ENCODE data around the gene PHYH.
"Not testable (repeated sequence)": the region's sequence is repeated elsewhere in the genome, so short reads cannot be mapped to it uniquely, and the experiment has no call there.

Gene PHYH

DNA sequence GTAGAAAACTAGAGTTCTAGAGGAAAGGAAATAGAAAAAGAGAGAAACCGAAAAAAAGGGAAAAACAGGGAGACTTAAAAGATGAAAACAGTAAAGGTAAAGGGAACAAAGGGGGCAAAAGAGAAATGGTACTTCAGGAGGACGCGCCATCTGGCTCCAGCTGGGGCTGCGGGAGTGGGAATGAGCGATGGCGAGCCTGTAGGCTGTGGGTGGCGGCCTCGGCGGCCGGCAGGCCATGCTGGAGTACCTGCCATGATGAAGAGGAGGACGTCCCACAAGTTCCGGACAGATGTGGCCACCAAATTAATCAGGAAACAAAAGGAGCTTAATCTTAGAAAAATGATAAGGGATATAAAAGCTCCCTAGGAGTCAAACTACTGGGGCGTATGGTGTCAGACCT lies 21.7 kb upstream of the PHYH start:
- DNase-seq (ENCODE audit: low read depth, low spot score), result no peak

DNA sequence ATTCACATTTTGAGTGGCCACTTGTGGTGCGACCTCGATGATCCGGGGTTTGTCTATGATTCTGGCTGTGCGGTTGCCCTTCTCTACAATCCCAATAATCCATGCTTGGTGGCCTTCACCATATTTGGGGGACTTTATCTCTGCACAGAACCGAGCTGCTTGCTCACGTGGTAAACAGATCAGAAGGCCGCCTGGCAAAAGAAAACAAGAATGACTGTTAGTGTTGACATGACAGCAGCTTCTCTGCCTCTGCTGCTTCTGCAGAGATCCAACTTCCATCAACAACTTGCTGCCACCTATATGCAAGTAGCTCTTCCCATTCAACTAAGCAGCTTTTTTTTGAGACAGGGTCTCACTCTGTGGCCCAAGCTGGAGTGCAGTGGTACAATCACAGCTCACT lies 19.3 kb upstream of the PHYH start:
- DNase-seq (ENCODE audit: low read depth, low spot score), result no peak

DNA sequence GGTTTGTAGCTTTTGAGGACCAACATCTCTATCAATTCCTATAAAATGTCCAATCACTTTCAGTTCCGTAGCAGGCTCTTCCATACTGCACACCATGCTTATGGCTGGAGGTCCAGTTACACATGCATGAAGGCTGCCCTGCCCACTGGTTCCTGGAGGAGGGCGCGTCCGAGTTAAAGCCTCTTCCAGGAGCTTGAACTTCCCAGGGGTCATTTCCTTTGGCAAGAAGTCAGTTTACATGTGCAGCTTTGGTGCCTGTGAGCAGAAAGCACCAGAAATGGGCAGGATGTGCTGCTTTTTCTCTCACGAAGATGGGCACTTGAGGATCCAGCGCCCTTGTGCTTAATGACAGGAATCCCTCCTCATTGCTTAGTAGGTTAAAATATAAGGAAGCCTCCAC lies 17.6 kb upstream of the PHYH start:
- DNase-seq (ENCODE audit: low read depth, low spot score), result no peak

DNA sequence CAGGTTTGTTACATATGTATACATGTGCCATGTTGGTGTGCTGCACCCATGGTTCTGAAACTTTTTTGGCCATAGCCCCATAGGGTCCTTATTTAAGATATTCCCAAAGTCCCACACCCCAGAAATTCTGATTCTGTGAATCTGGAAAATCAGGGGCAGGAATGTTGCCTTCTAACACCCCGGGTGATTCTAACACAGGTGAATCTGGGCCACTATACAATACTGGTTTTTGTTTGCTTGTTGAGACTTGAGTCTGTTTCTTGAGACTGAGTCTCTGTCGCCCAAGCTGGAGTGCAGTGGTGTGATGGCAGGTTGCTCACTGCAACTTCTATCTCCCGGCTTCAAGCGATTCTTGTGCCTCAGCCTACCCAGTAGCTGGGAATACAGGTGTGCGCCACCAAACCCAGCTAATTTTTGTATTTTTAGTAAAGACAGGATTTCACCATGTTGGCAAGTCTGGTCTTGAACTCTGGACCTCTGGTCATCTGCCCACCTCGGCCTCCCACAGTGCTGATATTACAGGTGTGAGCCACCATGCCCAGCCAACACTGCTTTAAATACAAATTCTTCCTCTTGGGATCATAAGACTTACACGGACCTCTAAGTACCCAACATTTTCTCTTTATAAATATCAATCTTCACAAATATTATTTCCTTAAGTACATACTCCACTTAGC lies 16.9 kb upstream of the PHYH start:
- DNase-seq (ENCODE audit: low read depth, low spot score), result no peak

DNA sequence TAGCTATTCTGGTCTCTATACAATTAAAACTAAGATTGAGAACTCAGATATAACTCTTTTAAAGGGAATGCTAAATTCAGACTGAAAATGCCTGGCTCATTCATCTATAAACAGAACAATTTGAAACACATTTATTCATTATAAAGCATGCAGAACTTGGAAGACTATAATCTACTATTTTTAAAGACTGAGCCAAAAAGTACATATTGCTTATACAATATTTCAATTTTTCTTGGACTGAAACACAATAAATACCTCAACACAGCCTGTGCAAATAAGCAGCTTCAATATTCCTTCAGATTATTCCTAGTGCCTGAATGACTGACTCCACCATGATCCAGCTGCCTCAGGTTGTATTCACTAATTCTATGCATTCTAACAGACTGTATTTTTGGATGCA lies 15.5 kb upstream of the PHYH start:
- DNase-seq (ENCODE audit: low read depth, low spot score), result no peak

DNA sequence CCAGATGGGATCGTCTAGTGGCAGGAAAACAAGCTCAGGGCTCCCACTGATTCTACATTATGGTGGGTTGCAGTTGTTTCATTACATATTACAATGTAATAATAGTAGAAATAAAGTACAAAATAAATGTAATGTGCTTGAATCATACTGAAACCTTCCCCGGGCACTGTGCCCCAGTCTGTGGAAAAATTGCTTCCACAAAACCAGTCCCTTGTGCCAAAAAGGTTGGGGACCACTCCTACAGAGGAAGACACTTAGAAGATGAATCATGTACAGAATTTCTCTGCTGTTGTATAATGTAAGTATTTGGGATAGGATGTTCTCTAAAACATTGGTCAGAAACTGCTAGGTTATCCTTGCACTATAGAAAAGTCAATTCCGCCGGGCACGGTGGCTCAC lies 11.3 kb upstream of the PHYH start:
- no peak for DNase-seq (ENCODE audit: low read depth, low spot score)

DNA sequence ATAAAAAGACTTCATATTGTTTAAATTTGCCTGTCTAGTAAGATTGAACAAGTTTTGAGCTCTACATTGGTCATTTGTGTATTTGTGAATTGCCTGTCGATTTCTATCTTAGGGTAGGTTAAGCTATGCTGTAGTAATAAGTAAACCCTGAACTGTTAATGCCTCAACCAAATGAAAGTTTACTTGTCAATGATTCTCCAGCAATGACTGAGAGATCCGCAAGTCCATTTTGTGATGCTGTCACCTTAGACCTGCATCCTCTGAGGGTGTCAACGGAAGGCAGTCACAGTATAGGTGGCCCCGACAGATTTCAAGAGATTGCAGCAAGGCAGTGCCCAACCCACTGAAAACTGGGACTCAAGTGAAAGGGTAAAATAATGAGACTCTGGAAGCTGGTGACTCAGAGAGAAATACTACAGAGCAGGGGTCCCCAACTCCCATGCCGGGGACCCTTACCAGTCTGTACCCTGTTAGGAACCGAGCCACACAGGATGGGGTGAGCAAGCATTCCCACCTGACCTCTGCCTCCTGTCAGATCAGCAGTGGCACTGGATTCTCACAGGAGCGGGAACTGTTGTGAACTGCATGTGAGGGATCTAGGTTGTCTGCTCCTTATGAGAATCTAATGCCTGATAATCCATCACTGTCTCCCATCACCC lies 10.8 kb upstream of the PHYH start:
- no peak for DNase-seq (ENCODE audit: low read depth, low spot score)

DNA sequence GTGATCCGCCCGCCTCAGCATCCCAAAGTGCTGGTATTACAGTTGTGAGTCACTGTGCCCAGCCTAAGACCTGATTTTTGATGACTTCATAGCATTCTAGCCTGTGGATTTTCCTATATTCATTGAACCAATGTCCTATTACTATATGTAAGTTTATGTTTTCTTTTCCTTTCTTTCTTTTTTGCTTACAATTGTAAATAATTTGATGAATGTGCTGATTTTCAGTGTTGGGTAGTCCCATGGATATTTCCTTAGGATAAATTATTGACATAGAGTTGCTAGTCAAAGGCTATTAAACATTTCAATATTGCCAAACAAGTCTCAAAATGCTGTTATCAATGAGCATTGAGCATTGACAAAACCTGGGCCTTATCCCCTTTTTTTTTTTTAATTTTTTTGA lies 9.9 kb upstream of the PHYH start:
- no peak for DNase-seq (ENCODE audit: low read depth, low spot score)

DNA sequence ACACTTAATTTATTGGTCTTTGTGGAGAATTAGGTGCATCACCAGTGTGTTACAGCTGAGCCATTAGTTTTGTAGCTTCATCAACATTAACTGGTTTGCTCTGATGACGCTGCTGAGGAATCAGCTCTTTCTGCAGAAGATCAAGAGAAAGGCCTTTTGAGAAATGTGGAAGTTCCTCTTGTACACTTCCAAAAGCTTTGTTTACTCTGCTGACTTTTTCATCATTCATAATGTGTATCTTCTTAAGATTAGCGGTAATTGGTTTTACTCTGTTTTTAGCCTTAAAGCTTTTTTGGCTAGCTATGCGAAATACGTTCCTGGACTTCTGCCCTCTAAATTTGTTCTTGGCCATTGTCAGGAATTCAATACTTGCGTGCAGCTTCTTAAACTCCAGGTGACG lies 8.2 kb upstream of the PHYH start:
- DNase-seq (ENCODE audit: low read depth, low spot score), result no peak

DNA sequence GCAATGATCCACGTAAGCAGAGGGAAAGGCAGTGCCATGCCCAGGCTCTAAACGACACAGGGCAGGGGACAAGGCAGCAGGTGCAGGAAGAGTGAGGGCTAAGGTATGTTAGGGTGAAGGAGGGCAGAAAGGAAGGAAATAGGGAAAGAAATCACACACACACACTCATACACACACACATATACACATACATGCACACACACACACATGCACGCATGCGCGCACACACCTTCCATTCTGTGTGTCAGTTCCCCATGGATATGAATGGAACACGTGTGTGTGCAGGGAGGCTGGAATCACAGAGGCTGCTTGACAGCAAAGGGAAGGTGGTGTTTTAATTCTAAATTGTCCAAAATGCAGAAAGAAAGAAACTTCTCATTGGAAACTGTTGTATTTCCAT lies 6.2 kb upstream of the PHYH start:
- DNase-seq (ENCODE audit: low read depth, low spot score), result no peak

DNA sequence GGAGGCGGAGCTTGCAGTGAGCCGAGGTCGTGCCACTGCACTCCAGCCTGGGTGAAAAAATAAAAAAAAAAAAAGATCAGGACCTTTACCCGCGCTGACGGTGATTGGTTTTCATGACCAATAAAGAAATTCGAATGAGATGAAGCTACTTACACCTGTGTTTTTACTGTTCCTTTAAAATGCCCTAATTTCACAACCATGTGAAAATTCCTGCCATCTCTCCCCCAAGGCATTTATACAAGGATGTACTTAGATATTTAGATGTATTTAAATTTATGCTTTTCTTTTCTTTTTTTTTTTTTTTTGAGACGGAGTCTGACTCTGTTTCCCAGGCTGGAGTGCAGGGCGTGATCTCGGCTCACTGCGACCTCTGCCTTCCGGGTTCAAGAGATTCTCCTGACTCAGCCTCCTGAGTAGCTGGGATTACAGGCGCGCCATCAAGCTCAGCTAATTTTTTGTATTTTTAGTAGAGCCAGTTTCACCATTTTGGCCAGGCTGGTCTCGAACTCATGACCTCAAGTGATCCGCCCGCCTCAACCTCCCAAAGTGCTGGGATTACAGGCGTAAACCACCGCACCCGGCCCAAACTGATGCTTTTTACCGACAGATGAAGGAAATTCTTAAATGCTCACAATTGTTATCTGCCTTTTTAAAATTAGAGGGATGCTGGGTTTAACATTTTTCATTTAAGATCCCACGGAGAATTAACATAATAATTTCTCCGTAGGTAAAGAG lies 3.1 kb upstream of the PHYH start:
- no peak for DNase-seq (ENCODE audit: low read depth, low spot score)

DNA sequence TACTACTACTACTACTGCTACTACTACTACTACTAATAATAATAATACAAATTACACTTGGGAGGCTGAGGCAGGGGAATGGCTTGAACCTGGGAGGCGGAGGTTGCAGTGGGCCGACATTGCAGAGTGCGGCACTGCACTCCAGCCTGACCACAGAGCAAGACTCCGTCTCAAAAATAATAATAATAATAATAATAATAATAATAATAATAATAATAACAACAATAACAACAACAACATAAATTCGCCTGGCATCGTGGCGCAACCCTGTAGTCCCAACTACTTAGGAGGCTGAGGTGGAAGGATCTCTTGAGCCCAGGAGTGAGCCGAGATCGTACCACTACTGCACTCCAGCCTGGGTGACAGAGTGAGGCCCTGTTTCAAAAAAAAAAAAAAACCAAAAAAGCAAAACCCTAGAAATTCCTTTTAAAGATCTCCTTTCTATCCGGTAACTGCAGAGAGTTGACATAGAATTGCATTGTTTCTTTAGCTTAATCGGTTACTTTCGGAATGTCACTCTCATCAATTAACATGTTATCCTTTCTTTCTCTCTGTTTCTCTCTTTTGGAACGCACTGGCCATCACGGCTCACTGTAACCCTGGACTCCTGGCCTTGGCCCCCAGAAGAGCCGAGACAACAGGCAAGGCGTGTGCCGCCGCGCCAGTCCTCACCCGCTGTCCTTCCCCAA lies 972 bp downstream of the PHYH start:
- DNase-seq (ENCODE audit: low read depth, low spot score), result no peak

DNA sequence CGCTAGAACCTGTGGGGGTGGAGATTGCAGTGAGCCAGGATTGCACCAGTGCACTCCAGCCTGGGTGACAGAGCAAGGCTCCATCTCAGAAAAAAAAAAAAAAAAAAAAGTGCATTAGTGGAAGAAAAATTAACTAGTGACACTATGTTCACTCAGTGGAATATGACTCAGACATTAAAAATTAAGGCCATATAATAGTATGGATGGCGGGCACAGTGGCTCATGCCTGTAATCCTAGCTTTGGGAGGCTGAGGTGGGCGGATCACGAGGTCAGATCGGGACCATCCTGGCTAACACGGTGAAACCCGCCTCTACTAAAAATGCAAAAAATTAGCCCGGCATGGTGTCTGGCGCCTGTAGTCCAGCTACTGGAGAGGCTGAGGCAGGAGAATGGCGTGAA lies 3.4 kb downstream of the PHYH start:
- no peak for DNase-seq (ENCODE audit: low read depth, low spot score)

DNA sequence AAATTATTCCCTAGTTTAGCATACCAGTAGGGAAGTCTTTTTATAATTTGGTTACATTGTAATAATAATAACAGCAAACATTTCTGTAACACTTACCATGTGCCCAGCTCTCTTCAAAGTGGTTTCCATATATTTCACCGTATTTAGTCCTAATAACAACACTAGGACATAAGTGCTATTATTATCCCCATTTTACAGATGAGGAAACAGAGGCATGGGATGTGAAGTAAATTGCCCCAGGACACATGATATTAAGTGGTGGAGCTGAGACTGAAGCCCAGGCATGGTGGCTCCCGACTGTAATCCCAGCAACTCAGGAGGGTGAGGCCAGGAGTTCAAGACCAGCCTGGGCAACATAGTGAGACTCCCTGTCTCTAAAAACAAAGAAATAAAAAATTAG lies 5.1 kb downstream of the PHYH start:
- no peak for DNase-seq (ENCODE audit: low read depth, low spot score)

DNA sequence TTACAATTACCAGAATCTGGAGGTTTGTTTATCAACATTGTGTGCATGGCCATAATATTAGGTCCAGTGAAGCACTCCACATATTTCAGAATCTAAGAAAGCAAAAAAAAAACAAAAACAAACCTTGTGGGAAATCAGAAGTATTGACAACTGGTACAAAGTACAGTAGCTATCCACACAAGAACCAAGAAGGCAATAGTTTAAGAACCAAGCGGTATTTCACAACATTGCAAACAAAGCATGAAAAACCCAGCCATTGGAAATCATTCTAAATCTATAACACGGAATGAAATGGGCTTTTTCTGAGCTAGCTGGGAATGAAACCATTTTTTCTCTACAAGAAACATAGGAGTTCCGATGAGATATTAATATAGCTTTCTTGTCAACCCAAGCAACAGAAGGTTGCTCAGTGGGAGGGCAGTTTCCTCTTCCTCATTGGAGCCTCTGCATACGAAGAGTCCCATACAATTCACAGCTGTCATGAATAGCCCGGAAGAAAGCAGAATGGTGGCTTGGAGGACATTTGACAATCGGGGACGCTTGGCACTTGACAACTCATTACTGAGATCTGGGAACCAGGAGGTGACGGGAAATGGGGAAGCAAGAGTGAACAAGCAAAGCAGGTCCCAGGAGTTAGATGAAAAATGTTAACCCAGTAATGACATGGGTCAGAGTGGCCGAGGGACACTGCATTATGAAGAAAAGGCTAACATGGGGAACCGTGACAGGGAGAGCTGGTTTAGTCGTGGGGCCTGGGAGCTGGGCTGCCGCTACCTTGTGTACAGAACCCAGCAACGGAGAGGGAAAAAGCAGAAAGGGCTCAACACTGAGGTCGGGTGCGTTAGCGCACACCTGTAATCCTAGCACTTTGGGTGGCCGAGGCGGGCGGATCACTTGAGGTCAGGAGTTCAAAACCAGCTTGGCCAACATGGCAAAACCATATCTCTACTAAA lies 7.8 kb downstream of the PHYH start:
- DNase-seq (ENCODE audit: low read depth, low spot score), result no peak

DNA sequence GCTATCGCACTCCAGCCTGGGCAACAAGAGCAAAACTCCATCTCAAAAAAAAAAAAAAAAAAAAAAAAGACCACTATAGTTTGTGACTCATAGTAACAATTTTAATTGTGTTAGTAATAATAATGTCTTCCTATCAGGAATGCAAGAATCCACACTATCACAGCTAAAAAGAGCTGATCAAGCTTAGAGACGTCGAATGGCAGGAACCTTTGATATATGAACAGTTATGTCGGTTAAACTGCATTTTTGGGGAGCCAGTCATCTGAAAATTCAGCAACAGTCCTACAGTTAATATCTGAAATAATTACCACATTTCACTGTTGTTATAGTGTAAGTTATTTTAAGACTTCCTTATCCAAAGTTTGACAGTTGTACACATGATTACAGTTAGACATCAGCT lies 8.8 kb downstream of the PHYH start:
- no peak for DNase-seq (ENCODE audit: low read depth, low spot score)

DNA sequence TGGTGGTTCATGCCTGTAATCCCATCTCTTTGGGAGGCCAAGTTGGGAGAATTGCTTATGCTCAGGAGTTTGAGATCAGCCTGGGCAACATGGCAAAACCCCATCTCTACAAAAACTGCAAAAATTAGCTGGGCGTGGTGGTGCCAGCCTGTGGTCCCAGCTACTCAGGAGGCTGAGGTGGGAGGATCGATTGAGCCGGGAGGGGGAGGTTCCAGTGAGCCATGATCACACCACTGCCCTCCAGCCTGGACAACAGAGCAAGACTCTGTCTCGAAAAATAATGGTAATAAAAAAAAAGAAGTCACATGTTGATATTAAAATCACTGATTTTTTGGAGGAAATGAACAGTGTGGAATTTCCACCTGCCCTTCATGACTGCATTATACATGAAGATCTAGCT lies 15.8 kb downstream of the PHYH start:
- no peak for DNase-seq (ENCODE audit: low read depth, low spot score)

DNA sequence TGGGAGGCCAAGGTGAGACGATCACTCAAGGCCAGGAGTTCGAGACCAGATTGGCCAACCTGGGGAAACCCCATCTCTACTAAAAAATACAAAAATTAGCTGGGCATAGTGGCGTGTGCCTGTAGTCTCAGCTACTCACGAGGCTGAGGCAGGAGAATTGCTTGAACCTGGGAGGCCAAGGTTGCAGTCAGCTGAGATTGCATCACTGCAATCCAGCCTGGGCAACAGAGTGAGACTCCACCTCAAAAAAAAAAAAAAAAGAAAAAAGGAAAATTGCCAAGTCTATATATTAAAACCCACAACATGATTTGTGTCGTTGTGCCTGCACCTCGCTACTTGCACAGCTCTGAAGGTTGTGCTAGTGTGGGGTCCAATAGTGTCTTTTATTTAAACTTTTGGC lies 17.5 kb downstream of the PHYH start:
- not testable (repeated sequence) for DNase-seq (ENCODE audit: low read depth, low spot score)

DNA sequence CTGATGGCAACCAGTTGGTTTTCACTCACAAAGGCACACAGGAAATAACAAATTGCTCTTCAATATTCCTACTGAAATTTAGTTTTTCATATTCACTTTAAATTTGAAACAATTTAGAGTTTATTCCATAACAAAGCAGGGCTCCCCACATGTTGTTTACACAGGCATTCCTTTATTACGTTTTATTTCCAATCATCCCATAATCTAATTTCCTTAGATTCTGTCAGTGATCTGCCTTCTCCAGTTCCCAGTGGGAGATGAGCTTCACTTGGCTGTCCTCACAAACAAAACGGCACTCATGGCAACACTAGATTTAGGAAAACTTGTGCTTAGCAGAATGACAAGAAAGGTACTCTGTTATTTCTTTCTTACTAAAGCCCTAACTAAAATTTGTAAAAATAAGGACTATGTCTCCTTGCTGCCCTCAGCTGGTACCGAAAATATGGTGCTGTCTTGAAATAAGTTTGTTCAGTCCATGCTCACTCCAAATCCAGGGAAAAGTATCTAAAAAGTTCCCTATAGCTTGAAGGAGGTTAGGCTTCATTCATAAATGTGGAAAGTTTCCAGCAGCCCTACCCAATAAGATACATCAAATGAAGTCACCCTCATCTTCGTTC lies 23.0 kb downstream of the PHYH start:
- no peak for DNase-seq (ENCODE audit: low read depth, low spot score)

DNA sequence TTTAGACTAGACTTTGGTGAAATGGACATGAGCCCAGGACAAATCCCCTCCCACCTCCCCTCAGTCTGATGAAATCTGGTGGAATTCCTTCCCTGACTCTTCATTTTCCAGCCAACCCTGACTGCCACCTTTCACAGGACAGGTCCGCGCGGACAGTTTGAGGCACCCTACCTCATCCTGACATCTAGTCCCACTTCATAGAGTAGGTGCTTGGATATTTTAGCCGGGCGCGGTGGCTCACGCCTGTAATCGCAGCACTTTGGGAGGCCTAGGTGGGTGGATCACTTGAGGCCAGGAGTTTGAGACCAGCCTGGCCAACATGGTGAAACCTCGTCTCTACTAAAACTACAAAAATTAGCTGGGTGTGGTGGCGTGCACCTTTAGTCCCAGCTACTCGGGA lies 23.7 kb downstream of the PHYH start:
- DNase-seq (ENCODE audit: low read depth, low spot score), result not testable (repeated sequence)

DNA sequence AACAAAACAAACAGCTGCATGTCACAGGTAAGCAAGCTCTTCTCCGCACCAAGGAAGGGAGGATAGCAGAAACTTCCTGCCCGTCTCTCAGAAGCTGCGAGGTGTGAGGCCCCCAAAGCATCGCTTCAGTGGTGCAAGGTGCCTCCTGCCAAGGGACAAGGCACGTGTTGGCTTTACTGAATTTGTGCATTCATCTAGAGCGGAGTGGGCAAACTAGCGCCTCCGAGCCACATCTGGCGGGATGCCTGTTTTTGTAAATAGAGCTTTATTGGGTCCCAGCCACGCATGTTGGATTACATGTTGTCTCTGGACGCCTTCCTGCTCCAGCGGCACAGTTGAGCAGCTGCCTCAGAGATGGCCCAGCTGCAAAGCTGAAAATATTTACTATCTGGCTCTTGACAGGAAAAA lies 27.7 kb downstream of the PHYH start:
- DNase-seq (ENCODE audit: low read depth, low spot score), result no peak

Data from activated CD4-positive, CD25-positive, alpha-beta regulatory T cell treated with anti-CD3 and anti-CD28 coated beads, Interleukin-2, amount 50 U/mL, for 16 hours (primary cell).